ENCODE results near the gene PDK2. TPM values are rescaled to one million over a fixed set of nuclear protein-coding genes. Genes with fewer than 3 reads are reported as not detected.

Gene PDK2
- total and polyA plus RNA-seq, 9 of the 15 experiments (the other 6 are each of a cell fraction or from before 2014, with no cell fraction given): 0.03 to 2.5 (median 1.4) TPM

- peaks cover 3% of the 10 kb centered on the region for H3K9me1 ChIP-seq (ENCODE audit: control insufficient read depth, insufficient read depth, low read length)
- H3K79me2 ChIP-seq (ENCODE audit: control insufficient read depth, insufficient read depth, low read length): no peaks in the 10 kb centered on the region
- in situ Hi-C loops (cut with MboI): no loop called here
- DNase-seq (ENCODE audit: extremely low read depth in 1 of 4, low spot score in 3 of 4): peak; percentile 79 to 86 (median 82)
- WGBS (ENCODE audit: insufficient coverage, low coverage, missing lambda C conversion rate): 8% methylated on average over 8 of the region's 10 CpGs
- peaks cover 4% of the 10 kb centered on the region; the same call in 1 of the 2 replicates for H4K20me1 ChIP-seq (replicated peaks; ENCODE audit: control insufficient read depth, insufficient read depth, low read length)
- intact Hi-C loops (cut with micrococcal nuclease): loop anchor here (1.0 to 10.0 kb wide), 2 partner anchors 60 to 203 kb away; no protein-coding TSS in a partner anchor
- no peaks in the 10 kb centered on the region for H3K9me3 ChIP-seq (replicated peaks; ENCODE audit: control insufficient read depth, insufficient read depth, low read depth, low read length)
- no TSS peak for BruUV-seq (replicated peaks)
- no peak overlapping the region for H3K4me2 ChIP-seq (ENCODE audit: insufficient read depth, low read length)
- 0 out of 4 replicates have a peak overlapping the region, but pooled peaks of 1 of the 2 experiments have one; percentile 27 for H3K9ac ChIP-seq (ENCODE audit: insufficient read depth in 1 of 2, low read depth in 2 of 2, low read length in 2 of 2)
- no peaks in the 10 kb centered on the region for H3K36me3 ChIP-seq (ENCODE audit: control insufficient read depth, insufficient read depth, low read length)
- POLR2A ChIA-PET: interaction anchor here (0.6 to 1.0 kb wide), 3 partner anchors 59 to 275 kb away, joined by 3 to 4 read pairs (median 3); no protein-coding TSS in a partner anchor
- no peak overlapping the region for H3K27ac ChIP-seq (ENCODE audit: extremely low read depth, low read depth, low read length)
- H3K4me3 ChIP-seq: no peak overlapping the region
- peaks cover 0 to 3% of the 10 kb centered on the region in 2 experiments; a peak in 1 of 5 replicates for H3K4me1 ChIP-seq (replicated peaks in 1 of 2; ENCODE audit: control insufficient read depth in 2 of 2, insufficient read depth in 2 of 2, low read length in 2 of 2)
- ATAC-seq: peak; percentile 99
- peaks cover 0 to 32% of the 10 kb centered on the region in 2 experiments; a peak in 3 of 5 replicates for H3K27me3 ChIP-seq (ENCODE audit: control insufficient read depth in 2 of 2, insufficient read depth in 2 of 2, low read length in 2 of 2)
- no peak overlapping the region for H2AFZ ChIP-seq (ENCODE audit: low read depth, low read length)
- FAIRE-seq: peak; percentile 95
- CTCF ChIA-PET (ENCODE audit: low intra/inter-chr PET ratio): interaction anchor here (0.6 to 1.9 kb wide), 3 partner anchors 51 to 226 kb away, joined by 3 to 35 read pairs (median 4); no protein-coding TSS in a partner anchor
- TF ChIP-seq XRCC5 (IDR thresholded peaks at IDR 0.05; ENCODE audit: low read depth, low read length) (0 out of 2 replicates have a peak, but pooled peaks have one; percentile 48), ARID2 (IDR thresholded peaks at IDR 0.05) (peak; percentile 39; the same call in 1 of the 2 replicates), ZNF512 (tag; IDR thresholded peaks at IDR 0.05) (no peak), ATF7 (IDR thresholded peaks at IDR 0.05) (no peak), ZNF507 (tag; conservative IDR thresholded peaks at IDR 0.05) (no peak), ZNF511 (CRISPR knock-in tag; IDR thresholded peaks at IDR 0.05) (no peak), SRF (CRISPR knock-in tag; IDR thresholded peaks at IDR 0.05) (no peak), POLR3G (IDR thresholded peaks at IDR 0.05; ENCODE audit: extremely low read depth, insufficient read length, insufficient replicate concordance) (no peak), CLOCK (CRISPR knock-in tag; IDR thresholded peaks at IDR 0.05; ENCODE audit: borderline replicate concordance) (no peak), USF1 (CRISPR knock-in tag; IDR thresholded peaks at IDR 0.05) (no peak), SMARCE1 (IDR thresholded peaks at IDR 0.05) (no peak), NFIX (CRISPR knock-in tag; IDR thresholded peaks at IDR 0.05; ENCODE audit: low read depth) (no peak), PRMT5 (CRISPR knock-in tag; IDR thresholded peaks at IDR 0.05) (no peak), CCAR2 (IDR thresholded peaks at IDR 0.05; ENCODE audit: low read depth, low read length) (no peak), RNF2 (IDR thresholded peaks at IDR 0.05) (no peak), TEAD1 (CRISPR knock-in tag; IDR thresholded peaks at IDR 0.05) (no peak), MBD2 (IDR thresholded peaks at IDR 0.05; ENCODE audit: borderline replicate concordance, low read depth) (no peak)
Observed at GRCh38 chr17:50087246-50087911, 7.8 kb upstream of the PDK2 start.

Data from K562 (cell line).